ENCODE results near the gene GHRHR.

The GHRHR gene

DNA sequence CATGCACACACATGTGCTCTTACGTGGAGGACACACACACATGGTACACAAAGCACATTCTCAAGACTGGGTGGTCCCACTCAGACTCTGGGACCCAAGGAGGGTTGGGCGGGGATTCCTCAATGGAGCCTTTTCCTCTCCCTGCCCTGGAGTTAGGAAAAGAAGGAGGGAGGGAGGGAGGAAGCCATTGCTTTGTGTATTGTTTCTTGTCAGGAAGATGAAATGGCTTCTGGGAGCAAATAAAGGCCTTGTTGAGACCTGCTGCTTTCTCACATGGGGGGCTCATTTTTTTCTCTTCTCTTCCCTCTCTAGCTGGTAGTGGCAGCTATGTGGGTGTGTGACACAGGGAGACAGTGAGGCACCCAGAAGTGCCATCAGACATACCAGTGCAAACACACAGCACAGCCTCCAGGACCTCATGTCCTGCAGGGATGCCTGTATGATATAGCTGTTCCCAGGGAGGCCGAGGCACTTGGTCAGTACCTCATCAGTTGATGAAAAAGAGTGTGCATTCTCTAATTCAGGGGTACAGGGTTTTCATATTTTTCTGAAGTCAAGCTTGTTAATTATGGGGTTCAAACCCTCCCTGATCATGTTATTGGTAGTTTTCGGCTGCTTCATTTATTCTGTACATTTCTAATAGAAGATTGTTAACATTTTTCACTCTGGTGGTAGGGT lies 46.4 kb upstream of the GHRHR start:
- Histone ChIP-seq H2AFZ (ENCODE audit: low read depth, low read length) (no peak overlapping the region), H3K79me2 (ENCODE audit: insufficient read depth, low read length) (no peaks in the 10 kb centered on the region), H3K9me3 (ENCODE audit: insufficient read depth, low read length, severe bottlenecking) (no peaks in the 10 kb centered on the region), H3K4me1 (ENCODE audit: insufficient read depth, low read length) (no peaks in the 10 kb centered on the region), H3K27me3 (ENCODE audit: insufficient read depth, low read length, poor library complexity) (no peaks in the 10 kb centered on the region), H3K27ac (ENCODE audit: low read length) (no peak overlapping the region), H4K20me1 (ENCODE audit: insufficient read depth, low read length) (no peaks in the 10 kb centered on the region), H3K4me2 (ENCODE audit: insufficient read depth, low read length) (no peak overlapping the region), H3K9ac (ENCODE audit: low read depth, low read length) (no peak overlapping the region), H3K36me3 (ENCODE audit: insufficient read depth, low read length) (no peaks in the 10 kb centered on the region), H3K4me3 (ENCODE audit: low read depth in 1 of 2, low read length in 2 of 2) (no peak overlapping the region)
- no peak for DNase-seq
- ATAC-seq (ENCODE audit: insufficient read depth, low read depth), result no peak
- no peak for TF ChIP-seq EZH2 (IDR thresholded peaks at IDR 0.05; ENCODE audit: borderline replicate concordance, low read depth, low read length, severe bottlenecking)
- TF ChIP-seq, protein P1, sequence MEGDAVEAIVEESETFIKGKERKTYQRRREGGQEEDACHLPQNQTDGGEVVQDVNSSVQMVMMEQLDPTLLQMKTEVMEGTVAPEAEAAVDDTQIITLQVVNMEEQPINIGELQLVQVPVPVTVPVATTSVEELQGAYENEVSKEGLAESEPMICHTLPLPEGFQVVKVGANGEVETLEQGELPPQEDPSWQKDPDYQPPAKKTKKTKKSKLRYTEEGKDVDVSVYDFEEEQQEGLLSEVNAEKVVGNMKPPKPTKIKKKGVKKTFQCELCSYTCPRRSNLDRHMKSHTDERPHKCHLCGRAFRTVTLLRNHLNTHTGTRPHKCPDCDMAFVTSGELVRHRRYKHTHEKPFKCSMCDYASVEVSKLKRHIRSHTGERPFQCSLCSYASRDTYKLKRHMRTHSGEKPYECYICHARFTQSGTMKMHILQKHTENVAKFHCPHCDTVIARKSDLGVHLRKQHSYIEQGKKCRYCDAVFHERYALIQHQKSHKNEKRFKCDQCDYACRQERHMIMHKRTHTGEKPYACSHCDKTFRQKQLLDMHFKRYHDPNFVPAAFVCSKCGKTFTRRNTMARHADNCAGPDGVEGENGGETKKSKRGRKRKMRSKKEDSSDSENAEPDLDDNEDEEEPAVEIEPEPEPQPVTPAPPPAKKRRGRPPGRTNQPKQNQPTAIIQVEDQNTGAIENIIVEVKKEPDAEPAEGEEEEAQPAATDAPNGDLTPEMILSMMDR (IDR thresholded peaks at IDR 0.05; ENCODE audit: borderline replicate concordance, extremely low read depth, low read length, poor library complexity, severe bottlenecking), result no peak

DNA sequence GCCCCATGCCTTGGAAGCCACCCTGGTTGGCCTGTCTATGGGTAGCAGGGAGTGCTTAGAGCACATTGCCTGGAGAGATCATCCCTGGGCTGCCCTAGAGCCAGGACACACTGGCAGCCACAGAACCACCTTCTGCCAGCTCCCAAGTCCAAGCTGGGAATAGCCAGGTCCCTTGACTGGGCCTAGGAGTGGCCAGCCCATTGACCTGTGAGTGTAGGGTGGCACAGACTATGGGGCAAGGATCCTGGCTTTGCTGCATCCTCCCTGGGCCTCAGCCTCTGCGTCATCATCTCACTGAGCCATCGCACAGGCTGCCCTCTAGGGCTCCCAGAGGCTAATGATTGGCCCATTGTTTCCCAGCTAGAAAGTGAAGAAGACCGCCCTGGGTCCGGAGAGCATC lies 45.1 kb upstream of the GHRHR start:
- DNase-seq (no peak), ATAC-seq (ENCODE audit: insufficient read depth, low read depth) (no peak)
- Histone ChIP-seq H3K9ac (ENCODE audit: low read depth, low read length) (no peak overlapping the region), H3K4me1 (ENCODE audit: insufficient read depth, low read length) (no peaks in the 10 kb centered on the region), H3K79me2 (ENCODE audit: insufficient read depth, low read length) (no peaks in the 10 kb centered on the region), H3K27me3 (ENCODE audit: insufficient read depth, low read length, poor library complexity) (no peaks in the 10 kb centered on the region), H3K36me3 (ENCODE audit: insufficient read depth, low read length) (no peaks in the 10 kb centered on the region), H3K4me3 (ENCODE audit: low read depth in 1 of 2, low read length in 2 of 2) (no peak overlapping the region), H3K9me3 (ENCODE audit: insufficient read depth, low read length, severe bottlenecking) (no peaks in the 10 kb centered on the region), H3K27ac (ENCODE audit: low read length) (no peak overlapping the region), H3K4me2 (ENCODE audit: insufficient read depth, low read length) (no peak overlapping the region), H4K20me1 (ENCODE audit: insufficient read depth, low read length) (no peaks in the 10 kb centered on the region), H2AFZ (ENCODE audit: low read depth, low read length) (no peak overlapping the region)
- TF ChIP-seq, protein P1 (IDR thresholded peaks at IDR 0.05; ENCODE audit: borderline replicate concordance, extremely low read depth, low read length, poor library complexity, severe bottlenecking), result no peak
- no peak for TF ChIP-seq EZH2 (IDR thresholded peaks at IDR 0.05; ENCODE audit: borderline replicate concordance, low read depth, low read length, severe bottlenecking)

DNA sequence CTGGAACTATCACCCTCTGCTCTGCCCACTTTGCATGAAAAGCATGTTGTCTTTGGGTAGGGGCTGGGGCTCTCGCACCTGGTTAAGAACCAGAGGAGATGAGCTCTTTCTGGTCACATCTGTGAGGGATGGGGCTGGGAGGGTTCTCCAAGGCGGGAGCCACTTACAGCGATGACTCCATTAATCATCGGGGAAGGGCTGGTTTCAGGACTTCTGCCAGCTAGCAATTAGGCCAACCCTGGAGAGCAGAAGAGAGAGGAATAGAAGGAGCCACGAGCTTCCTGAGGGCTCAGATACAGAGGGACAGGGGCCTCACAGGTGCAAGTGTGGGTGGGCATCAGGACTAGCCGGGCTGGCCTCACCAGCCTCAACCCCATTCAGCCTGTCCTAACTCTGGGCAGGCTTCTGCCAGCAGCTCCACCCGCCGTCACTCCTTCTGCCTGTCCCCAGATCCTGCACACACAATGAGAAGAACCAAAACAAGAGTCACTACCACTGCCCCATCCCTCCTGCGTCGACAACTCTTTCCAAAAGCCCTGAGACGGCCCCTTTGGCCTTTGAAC lies 43.7 kb upstream of the GHRHR start:
- Histone ChIP-seq H3K9ac (ENCODE audit: low read depth, low read length) (no peak overlapping the region), H3K9me3 (ENCODE audit: insufficient read depth, low read length, severe bottlenecking) (no peaks in the 10 kb centered on the region), H3K27me3 (ENCODE audit: insufficient read depth, low read length, poor library complexity) (no peaks in the 10 kb centered on the region), H3K27ac (ENCODE audit: low read length) (no peak overlapping the region), H3K4me2 (ENCODE audit: insufficient read depth, low read length) (no peak overlapping the region), H3K4me3 (ENCODE audit: low read depth in 1 of 2, low read length in 2 of 2) (no peak overlapping the region), H3K36me3 (ENCODE audit: insufficient read depth, low read length) (no peaks in the 10 kb centered on the region), H3K4me1 (ENCODE audit: insufficient read depth, low read length) (no peaks in the 10 kb centered on the region), H3K79me2 (ENCODE audit: insufficient read depth, low read length) (no peaks in the 10 kb centered on the region), H2AFZ (ENCODE audit: low read depth, low read length) (no peak overlapping the region), H4K20me1 (ENCODE audit: insufficient read depth, low read length) (no peaks in the 10 kb centered on the region)
- TF ChIP-seq, protein P1 (IDR thresholded peaks at IDR 0.05; ENCODE audit: borderline replicate concordance, extremely low read depth, low read length, poor library complexity, severe bottlenecking), result no peak
- no peak for TF ChIP-seq EZH2 (IDR thresholded peaks at IDR 0.05; ENCODE audit: borderline replicate concordance, low read depth, low read length, severe bottlenecking)
- ATAC-seq (ENCODE audit: insufficient read depth, low read depth) (no peak), DNase-seq (no peak)
